Germinal center (tissue), 1 donor: ENCODE data around the gene SCN4B.

Experiments
- DNase-seq: peaks from one replicate; pipeline ENCODE4 v3.0.0; 2012; ENCODE audit warnings: mixed read lengths, low spot score

Gene SCN4B

DNA sequence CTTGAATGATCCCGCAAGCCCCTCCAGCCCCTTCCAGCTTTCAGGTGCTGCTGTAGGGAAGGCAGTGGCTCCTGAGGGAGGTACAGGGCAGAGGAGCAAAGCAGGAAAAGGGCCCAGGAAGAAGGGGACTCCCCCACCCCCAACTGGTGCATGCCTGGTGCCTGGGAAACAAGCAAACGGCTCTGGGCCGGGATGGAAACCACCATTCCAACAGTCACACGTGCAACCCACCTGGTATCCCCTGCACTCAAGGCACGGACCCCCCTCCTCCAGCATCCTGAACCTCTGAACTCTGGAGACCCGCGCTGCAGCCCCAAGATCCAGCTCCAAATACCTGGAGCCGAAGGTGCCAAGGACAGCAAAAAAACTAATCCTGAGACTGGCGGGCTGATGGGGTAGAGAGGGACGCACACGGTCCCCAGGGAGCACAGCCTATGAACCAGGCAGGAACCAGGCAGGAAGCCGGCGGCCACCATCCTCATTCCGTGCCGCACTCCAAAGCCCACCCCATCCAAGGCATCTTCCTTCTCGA is 537 bp downstream of the SCN4B start:
- DNase-seq: no peak

- DNase-seq: peak; percentile 17
Observed at GRCh38 chr11:118151431-118151830, 1.2 kb downstream of the SCN4B start.

DNA sequence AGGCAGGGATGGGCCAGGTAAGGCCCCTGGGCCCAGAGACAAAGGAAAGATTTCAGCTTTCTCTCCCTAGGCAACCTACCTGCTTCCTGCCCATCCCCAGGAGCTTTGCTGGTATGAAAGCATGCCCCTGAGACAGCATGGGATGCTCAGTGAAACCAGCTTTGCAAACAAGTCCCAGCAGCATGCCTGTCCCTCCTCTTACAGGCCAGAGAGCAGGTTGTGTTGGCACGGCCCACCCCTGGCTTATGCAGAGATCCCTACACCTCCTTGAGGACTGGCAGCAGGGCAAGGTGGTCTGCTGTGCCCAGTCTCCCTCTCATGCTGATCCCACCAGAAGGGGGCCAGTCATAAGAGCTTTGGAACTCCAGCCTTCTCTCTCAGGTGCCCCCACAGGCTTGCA is 3.1 kb downstream of the SCN4B start:
- DNase-seq: no peak

- no peak for DNase-seq
Observed at GRCh38 chr11:118148856-118149255, 3.8 kb downstream of the SCN4B start.

GRCh38 chr11:118148240-118148639 is 4.4 kb downstream of the SCN4B start:
- no peak for DNase-seq

DNA sequence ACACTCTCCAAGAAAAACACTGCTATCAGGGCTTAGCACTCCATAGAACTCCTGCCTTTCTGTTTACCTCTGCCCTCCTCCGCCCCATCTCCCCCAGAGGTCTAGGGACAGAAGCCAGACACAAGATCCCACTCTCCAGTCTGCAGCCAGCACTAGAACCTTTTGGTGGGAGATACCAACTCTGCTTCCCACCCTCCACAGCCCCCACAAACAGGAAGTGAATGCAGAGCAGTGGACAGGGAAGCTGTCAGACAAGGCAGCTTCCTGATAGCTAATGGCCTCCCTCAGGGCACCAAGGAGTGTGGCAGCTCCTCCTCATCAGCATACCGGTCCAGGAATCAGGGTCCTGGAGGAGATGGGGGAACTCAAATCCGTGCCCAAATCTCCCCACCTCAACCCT is 5.1 kb downstream of the SCN4B start:
- no peak for DNase-seq

GRCh38 chr11:118146554-118146953 is 6.1 kb downstream of the SCN4B start:
- DNase-seq: no peak

DNA sequence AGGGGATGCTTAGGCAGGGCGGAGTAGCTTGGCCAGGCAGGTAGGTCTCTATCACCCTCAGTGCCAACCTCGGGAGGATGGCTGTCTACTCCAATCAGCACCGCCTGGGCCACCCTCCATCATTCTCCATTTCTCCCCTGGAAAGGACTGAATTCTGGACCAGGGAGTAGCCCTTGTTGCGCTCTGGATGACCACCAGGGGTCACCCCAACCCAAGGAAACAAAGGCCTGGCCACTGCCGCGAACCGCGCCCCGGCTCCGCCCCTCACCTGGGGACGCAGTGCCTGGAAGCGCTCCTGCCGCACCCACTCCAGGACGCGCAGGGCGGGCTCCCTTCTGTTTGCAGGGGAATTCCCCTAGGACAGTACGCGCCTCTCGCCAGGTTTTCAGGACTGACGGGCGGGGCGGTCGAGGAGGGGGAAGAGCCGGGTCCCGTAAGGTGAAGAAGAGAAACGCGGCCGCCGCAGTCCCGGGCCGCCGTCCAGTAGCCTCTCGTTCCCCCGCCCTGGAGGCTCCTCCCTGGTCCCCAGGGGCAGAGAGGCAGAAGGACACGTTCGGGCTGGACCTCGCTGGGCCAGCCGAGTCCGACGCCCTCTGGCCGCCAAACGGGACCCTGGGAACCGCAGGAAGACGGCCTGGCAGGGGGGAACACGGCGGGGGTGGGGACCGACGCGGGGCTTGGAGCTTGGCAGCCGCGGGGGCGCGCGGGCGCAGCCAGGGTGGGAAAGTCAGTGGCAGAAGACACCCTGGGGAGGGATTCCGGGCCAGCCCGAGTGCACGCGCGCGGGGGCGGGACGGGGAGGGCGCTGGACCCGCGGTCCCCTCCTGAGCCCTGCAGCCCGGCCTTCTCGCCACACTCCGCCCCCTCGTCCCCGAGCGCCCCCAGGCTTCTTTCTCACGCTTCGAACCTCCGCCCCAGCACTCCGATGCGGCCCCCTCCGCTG is 7.1 kb downstream of the SCN4B start:
- peak; percentile 93 for DNase-seq

DNA sequence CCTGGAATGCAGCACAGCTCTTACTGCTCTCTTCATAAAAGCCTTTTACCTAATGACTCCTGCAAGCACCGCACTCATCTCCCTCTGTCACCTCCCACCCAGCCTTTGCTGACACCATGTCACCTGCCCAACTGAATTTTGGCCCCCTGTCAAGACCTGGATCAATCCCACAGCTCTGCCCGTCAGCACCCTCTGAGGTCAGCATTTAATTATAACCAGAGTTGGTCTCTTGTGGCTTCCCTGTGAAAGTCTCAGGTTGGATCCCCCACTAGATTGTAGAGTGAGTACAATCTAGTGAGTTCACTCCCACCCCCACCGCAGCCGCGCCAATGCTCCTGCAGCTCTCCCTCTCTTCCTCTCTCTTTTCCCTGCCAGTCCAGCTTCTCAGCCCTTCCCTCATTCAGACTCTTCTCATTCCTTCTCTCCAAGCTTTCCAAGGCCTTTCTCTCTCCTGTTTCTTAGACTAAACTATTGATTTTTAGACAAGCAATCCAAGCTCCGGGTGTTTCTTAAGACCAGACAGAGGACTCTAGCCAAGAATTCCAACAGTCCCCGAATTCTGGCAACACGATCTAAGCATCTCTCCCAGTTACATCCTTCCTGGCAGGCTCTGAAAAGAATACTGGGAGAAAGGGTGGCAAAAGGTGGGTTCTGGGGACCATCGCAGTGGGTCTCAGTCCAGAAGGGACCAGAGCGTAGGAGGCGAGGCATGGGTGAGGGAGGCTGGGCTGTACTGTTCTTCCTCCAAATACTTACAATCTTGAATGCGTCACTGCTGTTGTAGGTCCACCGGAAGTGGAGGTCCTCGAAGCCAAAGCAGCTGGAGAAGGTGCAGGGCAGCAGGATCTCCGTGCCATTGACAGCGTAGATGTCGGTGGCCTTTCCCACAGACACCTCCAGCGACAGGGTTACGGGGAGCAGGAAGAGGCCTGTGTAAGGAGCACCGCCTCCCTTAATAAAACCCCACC is 8.0 kb downstream of the SCN4B start:
- no peak for DNase-seq

- DNase-seq: no peak
Observed at GRCh38 chr11:118143661-118144185, 8.9 kb downstream of the SCN4B start.

DNA sequence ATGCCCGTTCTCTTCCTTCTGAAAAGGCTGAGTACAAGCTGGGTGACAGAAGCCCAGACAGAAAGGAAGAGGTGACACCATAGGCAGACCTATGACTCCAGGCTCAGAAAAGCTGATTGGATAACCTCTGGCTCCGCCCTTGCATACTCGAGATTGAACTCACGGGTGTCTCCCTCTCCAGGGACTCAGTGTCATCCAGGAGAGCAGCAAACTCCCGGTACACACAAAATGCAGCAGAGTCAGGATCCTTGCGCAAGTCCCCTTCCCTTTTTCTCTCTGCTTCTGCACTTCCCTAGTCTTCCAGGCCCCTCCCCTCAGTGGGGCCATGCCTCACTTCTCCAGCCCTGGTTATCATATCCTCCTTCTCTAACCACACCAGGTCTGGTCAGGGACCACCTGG is 9.8 kb downstream of the SCN4B start:
- no peak for DNase-seq

GRCh38 chr11:118142081-118142480 is 10.5 kb downstream of the SCN4B start:
- DNase-seq: no peak

DNA sequence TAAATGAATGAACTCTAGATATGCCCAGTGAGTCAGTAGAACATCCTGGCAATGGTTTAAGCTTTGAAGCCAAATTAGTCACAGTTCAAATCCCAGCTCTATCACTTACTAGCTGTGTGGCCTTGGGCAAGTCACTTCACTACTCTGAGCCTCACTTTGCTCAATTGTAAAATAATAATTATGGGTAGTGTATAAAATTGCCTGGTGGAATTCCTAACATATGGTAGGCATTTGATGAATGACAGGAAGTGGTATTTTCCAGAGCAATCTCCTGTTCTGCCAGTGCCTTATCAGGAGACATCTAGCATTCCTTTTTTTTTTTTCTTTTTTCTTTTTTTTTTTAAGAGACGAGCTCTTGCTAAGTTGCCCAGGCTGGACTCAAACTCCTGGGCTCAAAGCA is 13.0 kb downstream of the SCN4B start:
- no peak for DNase-seq

GRCh38 chr11:118138839-118139420 is 13.7 kb downstream of the SCN4B start:
- DNase-seq: no peak

GRCh38 chr11:118136801-118137200 is 15.8 kb downstream of the SCN4B start:
- DNase-seq: no peak

DNA sequence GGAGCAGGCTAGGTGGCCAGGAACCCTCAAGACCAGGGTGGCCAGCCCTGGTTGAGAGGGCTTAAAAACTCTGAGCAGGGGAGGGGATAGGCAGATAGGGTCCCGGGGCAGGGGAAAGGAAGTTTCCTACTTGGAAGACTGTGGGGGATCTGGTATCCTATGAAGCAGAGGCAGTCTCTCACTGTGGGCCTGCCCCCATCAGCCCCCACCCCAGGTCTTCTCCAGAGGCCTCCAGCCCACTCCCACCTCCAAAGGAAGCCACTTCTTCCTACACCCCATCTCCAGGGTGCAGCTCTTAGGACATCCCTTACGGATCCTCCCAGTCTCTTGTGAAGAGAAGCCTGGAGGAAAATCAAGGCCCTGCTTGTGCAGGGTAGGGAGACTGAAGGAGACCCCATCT is 16.3 kb downstream of the SCN4B start:
- DNase-seq: no peak

- DNase-seq: no peak
Observed at GRCh38 chr11:118135796-118136165, 16.8 kb downstream of the SCN4B start.

DNA sequence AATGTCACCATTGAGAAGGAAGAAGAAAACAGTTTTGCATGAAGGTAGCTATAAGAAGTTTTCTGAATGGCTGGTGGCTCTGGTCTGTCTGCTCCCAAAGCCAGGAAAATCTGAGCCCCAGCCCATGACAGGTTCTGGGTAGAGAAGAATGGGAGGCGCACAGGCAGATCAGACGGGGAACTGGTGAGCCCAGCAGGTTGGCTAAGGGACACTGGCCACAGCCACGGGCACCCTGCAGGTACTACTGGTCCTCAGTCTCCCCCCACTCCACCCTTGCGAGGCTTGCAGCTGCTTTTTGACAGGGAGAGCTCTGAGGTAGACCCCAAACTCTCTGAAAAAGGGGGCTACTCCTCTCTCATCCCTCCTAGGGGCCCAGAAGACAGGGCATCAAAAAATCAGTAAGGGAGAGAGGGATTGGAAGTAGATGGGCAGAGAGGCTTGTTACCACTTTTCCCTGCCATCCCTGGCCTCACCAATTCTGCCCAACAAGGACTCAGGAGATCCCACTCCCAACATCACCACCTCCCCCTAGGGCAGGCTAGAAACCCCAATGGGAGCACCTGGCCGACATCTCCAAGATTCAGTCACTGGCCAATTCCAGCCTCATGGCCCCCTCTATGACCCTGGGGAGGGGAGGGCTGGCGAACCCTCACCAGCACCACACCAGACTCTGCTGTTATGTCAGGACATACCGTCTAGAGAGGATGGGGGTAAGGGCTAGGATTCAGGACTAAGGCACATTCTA is 17.4 kb downstream of the SCN4B start:
- no peak for DNase-seq

DNA sequence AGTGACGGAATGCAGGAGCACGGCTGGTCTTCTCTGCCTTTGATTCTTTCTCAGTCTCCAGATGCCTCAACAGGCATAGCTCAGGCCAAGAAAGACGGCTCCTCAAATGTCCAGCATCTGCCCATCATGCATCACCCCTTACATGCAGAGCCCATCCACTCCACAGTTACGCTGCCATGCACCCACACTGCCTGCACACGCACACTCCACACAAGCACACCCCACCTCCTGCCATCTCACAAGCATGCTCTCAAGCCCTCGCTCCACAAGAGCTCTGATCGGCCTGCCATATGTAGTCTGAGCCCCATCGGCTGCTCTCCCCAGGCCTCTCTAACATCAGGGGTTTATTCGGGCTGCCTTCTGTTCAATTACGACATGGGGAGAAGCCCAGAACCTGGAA is 18.8 kb downstream of the SCN4B start:
- DNase-seq: no peak

- DNase-seq: no peak
Observed at GRCh38 chr11:118132385-118133151, 20.1 kb downstream of the SCN4B start.
